Measurements from ENCODE around the gene GLB1L. TPM values are rescaled to one million over a fixed set of nuclear protein-coding genes. Genes with fewer than 3 reads are reported as not detected.
A peak's percentile ranks its signal among the peaks of the same experiment; 100 is the strongest.

The GLB1L gene
- total and polyA plus RNA-seq, 2 donors from 2014 or later, result 19.7 to 20.6 TPM

DNA sequence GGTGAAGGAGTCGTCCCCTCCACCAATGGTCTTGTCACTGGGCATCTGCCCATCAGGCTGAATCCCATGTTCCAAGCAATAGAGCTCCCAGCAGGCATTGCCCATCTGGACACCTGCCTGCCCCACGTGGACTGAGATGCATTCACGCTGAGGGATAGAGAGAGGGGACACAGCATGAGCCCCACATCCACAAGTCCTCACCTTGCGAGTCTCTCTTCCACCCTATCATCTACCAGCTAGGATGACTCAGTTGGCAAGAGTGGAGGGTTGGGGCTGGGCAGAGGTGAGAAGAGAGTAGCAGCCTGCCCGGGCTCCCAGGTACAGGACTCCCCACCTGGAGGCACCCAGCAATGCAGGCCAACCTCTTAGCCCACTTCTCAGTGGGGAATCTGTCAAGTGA, 6.8 kb upstream of the GLB1L start:
- Histone ChIP-seq H3K9ac (ENCODE audit: low read length in 3 of 3) (peak overlapping the region in 1 of 3 donors; percentile 68), H3K27me3 (ENCODE audit: control insufficient read depth, insufficient read depth, low read length) (peaks cover 15% of the 10 kb centered on the region), H3K27ac (ENCODE audit: low read depth in 2 of 2, low read length in 2 of 2) (peak overlapping the region; percentile 81 to 85), H3K4me3 (ENCODE audit: low read length in 3 of 3) (peak overlapping the region in 1 of 3 donors; percentile 93), H3K9me3 (ENCODE audit: control insufficient read depth in 2 of 3, insufficient read depth in 1 of 3, low read length in 3 of 3) (no peaks in the 10 kb centered on the region), H3K4me1 (ENCODE audit: control insufficient read depth in 2 of 3, insufficient read depth in 2 of 3, low read depth in 1 of 3, low read length in 3 of 3) (peaks cover 3 to 57% (median 46%) of the 10 kb centered on the region in 3 donors), H3K36me3 (ENCODE audit: control insufficient read depth in 2 of 3, insufficient read depth in 3 of 3, low read length in 3 of 3) (peaks cover 2 to 12% (median 3%) of the 10 kb centered on the region in 3 donors)
- TF ChIP-seq CTCF (IDR thresholded peaks at IDR 0.05; ENCODE audit: borderline replicate concordance, extremely low read depth, insufficient read depth), result no peak
- DNase-seq (peak in 1 of 5 donors; percentile 54), FAIRE-seq (no peak)
- intact Hi-C loops (cut with DNase I), result no loop called here

DNA sequence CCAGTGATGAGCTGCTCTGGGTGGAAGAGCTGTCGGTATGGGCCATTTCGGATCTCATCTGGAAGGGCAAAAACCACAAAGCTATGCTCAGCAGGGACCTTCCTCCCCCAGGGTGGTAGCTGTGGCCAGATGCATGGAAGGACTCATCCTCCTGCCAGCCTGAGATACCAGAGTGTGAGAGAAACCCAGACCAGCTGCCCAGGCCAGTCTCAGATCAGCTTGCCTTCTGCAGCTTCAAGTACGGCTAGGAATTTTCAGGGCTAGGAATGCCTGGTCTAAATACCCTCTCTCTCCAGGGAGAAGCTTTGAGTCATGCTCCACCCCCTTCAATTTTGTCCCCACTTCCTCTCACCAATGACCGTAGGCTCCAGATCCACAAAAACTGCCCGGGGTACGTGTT, 6.4 kb upstream of the GLB1L start:
- DNase-seq, result peak in 1 of 5 donors; percentile 22
- H3K9me3 ChIP-seq (ENCODE audit: control insufficient read depth in 2 of 3, insufficient read depth in 1 of 3, low read length in 3 of 3), result no peaks in the 10 kb centered on the region
- peaks cover 2 to 12% (median 3%) of the 10 kb centered on the region in 3 donors for H3K36me3 ChIP-seq (ENCODE audit: control insufficient read depth in 2 of 3, insufficient read depth in 3 of 3, low read length in 3 of 3)
- intact Hi-C loops (cut with DNase I), result no loop called here
- peak overlapping the region in 2 of 3 donors; percentile 12 to 93 for H3K4me3 ChIP-seq (ENCODE audit: low read length in 3 of 3)
- peak overlapping the region; percentile 81 to 85 for H3K27ac ChIP-seq (ENCODE audit: low read depth in 2 of 2, low read length in 2 of 2)
- H3K27me3 ChIP-seq (ENCODE audit: control insufficient read depth, insufficient read depth, low read length), result peaks cover 15% of the 10 kb centered on the region
- peaks cover 3 to 61% (median 47%) of the 10 kb centered on the region in 3 donors for H3K4me1 ChIP-seq (ENCODE audit: control insufficient read depth in 2 of 3, insufficient read depth in 2 of 3, low read depth in 1 of 3, low read length in 3 of 3)
- TF ChIP-seq CTCF (IDR thresholded peaks at IDR 0.05; ENCODE audit: borderline replicate concordance, extremely low read depth, insufficient read depth), result no peak
- peak overlapping the region in 2 of 3 donors; percentile 13 to 68 for H3K9ac ChIP-seq (ENCODE audit: low read length in 3 of 3)
- FAIRE-seq, result no peak

GRCh38 chr2:219250049-219250781, 5.0 kb upstream of the GLB1L start:
- no peaks in the 10 kb centered on the region for H3K9me3 ChIP-seq (ENCODE audit: control insufficient read depth in 2 of 3, insufficient read depth in 1 of 3, low read length in 3 of 3)
- FAIRE-seq (no peak), DNase-seq (peak in 1 of 5 donors; percentile 77)
- intact Hi-C loops (cut with DNase I), result no loop called here
- peak overlapping the region in 1 of 3 donors; percentile 15 for H3K4me3 ChIP-seq (ENCODE audit: low read length in 3 of 3)
- H3K4me1 ChIP-seq (ENCODE audit: control insufficient read depth in 2 of 3, insufficient read depth in 2 of 3, low read depth in 1 of 3, low read length in 3 of 3), result peaks cover 6 to 73% (median 51%) of the 10 kb centered on the region in 3 donors
- peak overlapping the region; percentile 87 to 99 for H3K27ac ChIP-seq (ENCODE audit: low read depth in 2 of 2, low read length in 2 of 2)
- peaks cover 2 to 12% (median 3%) of the 10 kb centered on the region in 3 donors for H3K36me3 ChIP-seq (ENCODE audit: control insufficient read depth in 2 of 3, insufficient read depth in 3 of 3, low read length in 3 of 3)
- peaks cover 9% of the 10 kb centered on the region for H3K27me3 ChIP-seq (ENCODE audit: control insufficient read depth, insufficient read depth, low read length)
- TF ChIP-seq CTCF (IDR thresholded peaks at IDR 0.05; ENCODE audit: borderline replicate concordance, extremely low read depth, insufficient read depth), result no peak
- peak overlapping the region in 1 of 3 donors; percentile 38 for H3K9ac ChIP-seq (ENCODE audit: low read length in 3 of 3)
